Esophagus squamous epithelium (tissue), 4 donors: Measurements from ENCODE around the gene PSMD11.

Experiments
- POLR2A ChIP-seq, 4 donors: fragments of 450-650 bp; IDR thresholded peaks; one replicate each; pipeline ENCODE4 v1.6.1; 2017; ENCODE audit warnings: antibody characterized with exemption in 4 of 4, mild to moderate bottlenecking in 4 of 4, moderate library complexity in 3 of 4
- TF ChIP-seq, protein P1 (sequence below), 6 experiments: fragments of 450-650 bp in 4 of 6; fragments of 200-600 bp in 2 of 6; sonication (generic) in 2 of 6; IDR thresholded peaks; one replicate each; pipeline ENCODE4 v1.5.1; 2016 to 2019; ENCODE audit warnings: antibody characterized with exemption in 6 of 6, mild to moderate bottlenecking in 4 of 6, moderate library complexity in 4 of 6

DNA sequence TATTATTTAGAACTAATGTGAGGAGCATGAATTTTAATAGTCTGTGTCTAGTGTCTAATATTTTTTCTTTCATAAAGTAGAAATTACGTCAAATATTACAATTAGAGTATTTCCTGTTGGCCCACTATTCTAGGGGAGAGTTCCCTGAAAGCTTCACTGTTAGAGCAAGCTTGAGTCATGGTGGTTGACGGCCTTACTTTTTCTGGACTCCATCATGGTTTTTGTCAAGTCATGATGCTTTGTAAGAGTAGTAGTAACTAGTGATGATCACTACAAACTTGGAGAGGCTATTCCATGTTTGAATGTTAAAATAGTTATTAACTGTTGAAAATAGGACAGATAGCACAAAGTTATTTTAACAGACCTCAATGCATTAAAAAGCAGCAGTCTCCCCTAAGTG is 1.7 kb downstream of the PSMD11 start:
- TF ChIP-seq, protein P1, sequence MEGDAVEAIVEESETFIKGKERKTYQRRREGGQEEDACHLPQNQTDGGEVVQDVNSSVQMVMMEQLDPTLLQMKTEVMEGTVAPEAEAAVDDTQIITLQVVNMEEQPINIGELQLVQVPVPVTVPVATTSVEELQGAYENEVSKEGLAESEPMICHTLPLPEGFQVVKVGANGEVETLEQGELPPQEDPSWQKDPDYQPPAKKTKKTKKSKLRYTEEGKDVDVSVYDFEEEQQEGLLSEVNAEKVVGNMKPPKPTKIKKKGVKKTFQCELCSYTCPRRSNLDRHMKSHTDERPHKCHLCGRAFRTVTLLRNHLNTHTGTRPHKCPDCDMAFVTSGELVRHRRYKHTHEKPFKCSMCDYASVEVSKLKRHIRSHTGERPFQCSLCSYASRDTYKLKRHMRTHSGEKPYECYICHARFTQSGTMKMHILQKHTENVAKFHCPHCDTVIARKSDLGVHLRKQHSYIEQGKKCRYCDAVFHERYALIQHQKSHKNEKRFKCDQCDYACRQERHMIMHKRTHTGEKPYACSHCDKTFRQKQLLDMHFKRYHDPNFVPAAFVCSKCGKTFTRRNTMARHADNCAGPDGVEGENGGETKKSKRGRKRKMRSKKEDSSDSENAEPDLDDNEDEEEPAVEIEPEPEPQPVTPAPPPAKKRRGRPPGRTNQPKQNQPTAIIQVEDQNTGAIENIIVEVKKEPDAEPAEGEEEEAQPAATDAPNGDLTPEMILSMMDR (IDR thresholded peaks at IDR 0.05) = no peak
- TF ChIP-seq POLR2A (IDR thresholded peaks at IDR 0.05) = no peak
